GM19324 (cell line): ENCODE results near the gene USP9X.
A peak's percentile ranks its signal among the peaks of the same experiment; 100 is the strongest.
"Not testable (repeated sequence)": the region's sequence is repeated elsewhere in the genome, so short reads cannot be mapped to it uniquely, and the experiment has no call there.

ENCODE experiments used
- ATAC-seq: cut with Tn5 transposase; IDR thresholded peaks from one replicate; pipeline ENCODE4 v1.9.1; 2021; ENCODE audit warnings: mild to moderate bottlenecking, moderate library complexity; ENCODE audit not compliant: unreplicated experiment, low FRiP score

The USP9X gene, protein sequence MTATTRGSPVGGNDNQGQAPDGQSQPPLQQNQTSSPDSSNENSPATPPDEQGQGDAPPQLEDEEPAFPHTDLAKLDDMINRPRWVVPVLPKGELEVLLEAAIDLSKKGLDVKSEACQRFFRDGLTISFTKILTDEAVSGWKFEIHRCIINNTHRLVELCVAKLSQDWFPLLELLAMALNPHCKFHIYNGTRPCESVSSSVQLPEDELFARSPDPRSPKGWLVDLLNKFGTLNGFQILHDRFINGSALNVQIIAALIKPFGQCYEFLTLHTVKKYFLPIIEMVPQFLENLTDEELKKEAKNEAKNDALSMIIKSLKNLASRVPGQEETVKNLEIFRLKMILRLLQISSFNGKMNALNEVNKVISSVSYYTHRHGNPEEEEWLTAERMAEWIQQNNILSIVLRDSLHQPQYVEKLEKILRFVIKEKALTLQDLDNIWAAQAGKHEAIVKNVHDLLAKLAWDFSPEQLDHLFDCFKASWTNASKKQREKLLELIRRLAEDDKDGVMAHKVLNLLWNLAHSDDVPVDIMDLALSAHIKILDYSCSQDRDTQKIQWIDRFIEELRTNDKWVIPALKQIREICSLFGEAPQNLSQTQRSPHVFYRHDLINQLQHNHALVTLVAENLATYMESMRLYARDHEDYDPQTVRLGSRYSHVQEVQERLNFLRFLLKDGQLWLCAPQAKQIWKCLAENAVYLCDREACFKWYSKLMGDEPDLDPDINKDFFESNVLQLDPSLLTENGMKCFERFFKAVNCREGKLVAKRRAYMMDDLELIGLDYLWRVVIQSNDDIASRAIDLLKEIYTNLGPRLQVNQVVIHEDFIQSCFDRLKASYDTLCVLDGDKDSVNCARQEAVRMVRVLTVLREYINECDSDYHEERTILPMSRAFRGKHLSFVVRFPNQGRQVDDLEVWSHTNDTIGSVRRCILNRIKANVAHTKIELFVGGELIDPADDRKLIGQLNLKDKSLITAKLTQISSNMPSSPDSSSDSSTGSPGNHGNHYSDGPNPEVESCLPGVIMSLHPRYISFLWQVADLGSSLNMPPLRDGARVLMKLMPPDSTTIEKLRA (N-terminal part only)

DNA sequence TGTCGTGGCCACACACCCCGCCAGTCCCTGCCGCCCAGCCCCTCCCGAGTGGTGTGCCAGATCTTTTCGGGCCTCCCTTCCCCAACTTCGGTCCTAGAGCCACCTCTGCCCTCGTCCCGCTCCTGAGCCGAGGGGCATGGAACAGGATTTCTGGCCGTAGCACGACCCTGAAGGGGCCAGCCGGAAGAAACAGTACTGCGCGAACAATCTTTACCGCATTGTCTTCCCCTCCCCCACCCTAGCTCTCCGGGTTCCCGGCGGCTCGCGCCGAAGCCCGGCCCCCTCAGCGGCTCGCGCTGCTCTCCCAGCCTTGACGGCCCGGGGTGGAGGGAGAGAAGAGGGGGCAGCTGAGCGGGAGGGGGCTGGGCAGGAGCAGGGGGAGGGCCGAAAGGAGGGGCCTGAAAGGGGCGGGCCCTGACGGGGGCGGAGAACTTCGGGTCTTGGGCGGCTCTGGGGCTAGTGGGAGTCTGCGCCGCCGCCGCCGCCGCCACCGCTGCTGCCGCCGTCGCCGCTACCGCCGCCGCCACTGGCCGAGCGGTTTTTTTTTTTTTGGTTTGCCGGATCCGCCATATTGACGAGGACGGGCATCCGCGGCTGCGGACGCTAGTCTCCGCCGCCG, at the start of gene USP9X:
USP9X (plus strand) TSS at position 553 of the 619 bp plus-strand sequence. CDS start 38,184 bp downstream, outside the sequence.
- ATAC-seq, result peak; percentile 70

DNA sequence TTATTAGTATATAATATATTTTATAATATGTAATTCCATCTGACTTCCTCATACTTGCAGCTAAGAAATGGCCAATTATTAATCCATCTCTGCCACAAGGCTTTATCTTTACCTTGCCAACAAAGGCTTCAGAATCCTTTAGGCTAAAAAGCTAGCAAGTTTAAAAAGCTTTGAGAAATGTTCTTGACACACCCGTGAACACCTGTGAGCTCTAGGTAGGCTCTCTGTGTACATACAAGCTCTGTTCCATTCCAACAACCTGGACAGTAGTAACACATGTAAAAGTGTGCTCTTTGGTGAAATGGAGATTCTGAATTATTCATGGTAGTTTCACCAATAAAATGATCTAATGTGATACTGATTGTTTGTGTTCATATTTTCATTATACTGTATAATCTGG, 49.7 kb upstream of the USP9X start:
- no peak for ATAC-seq

DNA sequence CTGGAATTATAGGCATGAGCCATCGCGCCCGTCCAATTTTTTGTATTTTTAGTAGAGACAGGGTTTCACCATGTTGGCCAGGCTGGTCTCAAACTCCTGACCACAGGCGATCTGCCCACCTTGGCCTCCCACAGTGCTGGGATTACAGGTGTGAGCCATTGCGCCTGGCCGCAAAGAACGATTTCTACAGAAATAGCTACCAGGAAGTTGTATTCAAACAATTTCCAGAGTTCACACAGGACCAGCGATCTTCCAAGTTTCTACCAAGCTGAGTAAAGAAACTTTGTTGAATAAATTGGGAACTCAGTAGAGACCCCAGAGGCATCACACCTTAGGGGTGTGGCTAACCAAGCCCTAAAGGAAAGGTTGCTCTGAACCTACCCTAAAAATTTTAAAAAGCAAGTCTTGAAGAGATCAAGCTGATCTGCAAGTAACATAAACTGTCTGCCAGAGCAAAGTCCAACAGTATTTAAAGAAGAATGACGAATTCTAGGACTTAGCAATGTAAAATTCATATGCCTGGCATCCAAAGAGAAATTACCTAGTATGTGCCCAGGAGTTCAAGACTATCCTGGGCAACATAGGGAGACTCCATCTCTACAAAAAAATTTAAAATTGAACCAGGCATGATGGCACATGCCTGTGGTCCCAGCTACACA, 48.4 kb upstream of the USP9X start:
- ATAC-seq, result no peak

DNA sequence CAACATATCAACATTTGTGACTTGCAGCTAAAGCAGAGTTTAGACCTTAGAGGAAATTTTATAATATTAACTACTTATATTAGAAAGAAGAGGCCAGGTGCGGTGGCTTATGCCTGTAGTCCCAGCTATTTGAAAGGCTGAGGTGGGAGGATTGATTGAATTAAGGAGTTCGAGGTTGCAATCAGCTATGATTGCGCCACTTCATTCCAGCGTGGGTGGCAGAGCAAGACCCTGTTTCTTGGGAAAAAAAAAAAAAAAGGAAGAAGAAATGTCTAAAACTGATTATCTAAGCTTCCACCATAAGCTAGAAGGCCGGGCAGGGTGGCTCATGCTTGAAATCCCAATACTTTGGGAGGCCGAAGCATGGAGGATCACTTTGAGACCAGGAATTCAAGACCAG, 42.0 kb upstream of the USP9X start:
- ATAC-seq, result no peak

DNA sequence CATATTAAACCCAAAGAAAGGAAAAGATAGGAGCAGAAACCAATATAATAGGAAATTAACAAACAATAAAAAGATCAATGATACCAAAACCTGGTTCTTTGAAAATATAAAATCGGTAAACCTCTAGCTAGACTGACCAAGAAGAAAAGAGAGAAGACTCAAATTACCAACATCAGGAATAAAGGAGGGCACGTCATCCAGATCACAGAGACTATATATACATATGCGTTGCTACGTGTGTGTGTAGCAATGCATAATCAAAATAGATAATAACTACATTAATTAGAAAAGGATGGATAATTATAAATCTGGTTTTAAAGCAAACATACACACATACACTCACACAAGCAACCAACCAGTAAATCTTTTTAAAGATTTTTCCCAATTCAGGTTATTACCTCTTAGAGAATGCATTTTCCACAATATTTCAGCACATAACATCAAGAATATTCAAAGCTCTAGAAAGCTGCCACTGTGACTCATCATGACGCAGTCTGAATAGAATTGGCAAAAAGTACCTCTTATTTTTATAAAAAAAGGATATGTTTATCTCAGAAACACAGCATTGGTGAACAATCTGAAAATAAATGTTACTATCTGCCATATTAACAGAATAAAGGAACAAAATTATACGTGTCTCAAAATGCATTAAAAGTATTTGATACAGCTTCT, 41.4 kb upstream of the USP9X start:
- ATAC-seq, result no peak

DNA sequence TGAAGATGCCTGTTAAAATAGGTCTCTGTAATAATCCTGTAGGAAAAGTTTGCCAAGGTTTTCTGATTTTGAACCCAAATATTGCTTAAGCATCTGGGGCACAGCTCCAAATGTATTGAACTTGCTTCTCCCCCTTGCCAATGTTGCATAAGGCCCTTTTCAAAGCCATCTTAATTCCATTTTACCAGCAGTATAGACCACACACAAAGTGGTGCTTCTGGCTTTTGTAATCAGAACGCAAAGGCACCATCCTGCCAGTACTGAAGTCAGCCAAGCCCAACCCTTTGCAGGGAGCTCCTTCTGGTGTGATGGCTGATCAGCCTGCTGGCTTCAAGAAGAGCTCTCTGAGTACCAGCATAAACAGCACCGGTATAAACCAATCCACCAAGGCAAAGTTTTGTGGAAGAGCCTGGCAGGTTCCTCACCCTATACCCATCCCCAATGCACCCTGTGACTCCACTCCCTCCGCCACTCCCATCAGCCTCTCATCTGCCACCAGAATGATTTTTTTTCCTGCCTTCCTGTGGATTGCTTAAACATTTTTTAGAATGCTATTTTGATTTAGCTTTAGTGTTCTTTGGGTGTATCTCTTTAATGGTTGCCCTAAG, 39.2 kb upstream of the USP9X start:
- ATAC-seq, result no peak

DNA sequence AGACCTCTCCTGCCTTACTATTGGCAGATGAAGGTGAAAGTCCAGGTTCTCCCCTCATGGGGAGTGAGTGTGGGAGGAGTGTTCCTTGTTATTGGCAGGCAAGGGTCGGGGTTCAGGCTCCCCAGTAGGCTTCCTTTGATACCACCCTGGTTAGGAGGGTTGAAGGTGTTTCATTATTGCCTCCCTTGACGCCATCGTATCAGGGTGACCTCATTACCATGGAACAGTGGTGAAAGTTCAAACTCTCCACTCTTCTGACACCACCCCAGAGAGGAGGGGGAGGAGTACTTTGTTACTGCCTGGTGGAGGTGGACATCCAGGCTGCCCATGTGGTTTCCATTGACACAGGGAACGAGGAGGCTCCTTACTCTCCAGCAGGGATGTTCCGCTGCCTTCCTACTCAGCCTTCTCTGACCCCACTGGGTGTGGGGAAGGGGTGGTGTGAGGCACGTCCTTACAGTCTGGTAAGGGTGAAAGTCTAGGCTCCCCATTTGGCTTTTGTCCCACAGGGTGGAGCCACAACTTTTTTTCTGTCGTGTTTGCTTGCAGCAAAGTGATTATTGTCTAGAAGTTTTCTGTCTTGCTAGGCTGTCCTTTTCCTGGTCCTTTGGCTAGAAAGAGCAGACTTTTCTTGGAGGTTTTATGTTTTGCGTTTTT, 37.2 kb upstream of the USP9X start:
- ATAC-seq, result no peak

DNA sequence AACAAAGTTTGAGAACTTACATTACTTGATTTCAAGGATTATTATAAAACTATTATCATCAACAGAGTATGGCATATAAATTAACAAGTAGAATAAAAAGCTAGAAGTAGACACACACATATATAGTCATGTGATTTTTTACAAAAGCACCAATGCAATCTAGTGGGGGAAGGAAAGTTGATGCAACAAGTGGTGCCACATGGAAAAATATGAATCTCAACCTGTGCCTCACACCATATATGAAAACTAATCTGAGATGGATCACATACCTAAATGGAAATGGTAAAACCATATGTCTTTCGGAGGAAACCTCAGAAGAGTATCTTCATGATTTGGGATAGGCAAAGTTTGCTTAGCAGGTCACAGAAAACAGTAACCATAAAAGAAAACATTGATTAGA, 34.9 kb upstream of the USP9X start:
- ATAC-seq, result no peak

DNA sequence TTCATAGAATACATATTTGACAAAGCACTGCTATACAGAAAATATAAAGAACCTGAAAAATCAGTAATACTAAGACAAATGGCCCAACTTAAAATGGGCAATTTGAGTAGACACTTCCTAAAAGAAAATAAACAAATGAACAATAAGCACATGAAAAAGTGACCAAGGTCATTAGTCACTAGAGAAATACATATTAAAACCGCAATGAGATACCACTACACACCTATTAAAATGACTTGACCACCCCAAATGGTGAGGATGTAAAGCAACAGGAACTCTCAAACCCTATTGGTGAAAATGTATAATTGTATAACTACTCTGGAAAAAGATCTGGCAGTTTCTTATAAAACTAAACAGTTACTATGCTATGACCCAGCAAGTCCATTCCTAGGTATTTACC, 34.0 kb upstream of the USP9X start:
- ATAC-seq, result no peak

DNA sequence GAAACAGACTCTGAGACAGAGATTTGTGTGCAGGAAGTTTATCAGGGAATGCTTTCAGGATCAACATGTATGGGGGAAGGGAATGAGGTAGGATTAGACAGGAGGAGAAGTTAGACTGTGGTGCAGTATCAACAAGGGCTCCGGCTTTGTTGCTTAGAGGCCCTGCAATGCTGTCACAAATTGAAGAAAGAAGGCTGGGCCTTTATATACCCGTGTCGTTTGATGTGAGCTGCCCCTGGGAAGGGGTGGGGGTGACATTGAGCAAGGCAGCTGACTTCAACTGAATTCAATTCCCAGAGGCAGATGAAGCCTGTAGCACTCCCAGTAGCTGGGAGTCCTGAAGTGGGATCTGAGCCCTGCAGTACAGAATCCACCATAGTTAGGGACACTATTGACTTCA, 29.5 kb upstream of the USP9X start:
- ATAC-seq, result no peak

DNA sequence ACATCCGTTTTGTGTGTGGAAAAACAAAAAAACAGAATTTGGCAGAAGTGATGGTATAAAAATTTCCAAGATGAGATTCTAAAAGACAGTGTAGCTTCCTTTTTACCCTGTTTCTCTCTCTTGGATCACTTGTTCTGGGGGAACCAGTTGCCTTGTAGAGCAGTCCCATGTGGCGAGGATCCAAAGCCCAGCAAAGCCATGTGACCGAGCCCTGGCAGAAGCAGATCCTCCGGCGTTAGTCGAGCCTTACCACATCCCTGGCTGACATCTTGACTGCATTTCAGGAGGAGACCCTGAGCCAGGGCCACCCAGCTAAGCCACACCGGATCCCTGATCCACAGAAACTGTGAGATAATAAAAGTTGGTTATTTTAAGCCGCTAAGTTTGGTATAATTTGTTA, 22.0 kb upstream of the USP9X start:
- not testable (repeated sequence) for ATAC-seq

DNA sequence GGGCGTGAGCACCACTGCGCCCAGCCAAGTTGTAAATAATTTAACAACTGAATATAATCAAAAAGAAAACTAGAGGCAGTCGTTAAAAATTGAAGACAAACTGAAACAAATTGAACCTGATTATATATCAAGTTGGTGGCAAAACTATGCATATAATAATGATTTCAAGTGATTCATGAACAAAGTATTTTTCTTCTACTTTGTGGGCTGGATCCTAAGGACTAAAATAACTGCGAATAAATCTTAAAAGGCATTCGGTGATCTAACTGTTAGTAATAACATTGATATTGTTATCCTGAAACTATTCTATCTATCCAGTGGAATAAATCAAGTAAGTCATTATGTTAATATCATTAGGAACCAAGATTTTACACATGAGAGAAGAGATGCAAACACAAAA, 21.2 kb upstream of the USP9X start:
- no peak for ATAC-seq

DNA sequence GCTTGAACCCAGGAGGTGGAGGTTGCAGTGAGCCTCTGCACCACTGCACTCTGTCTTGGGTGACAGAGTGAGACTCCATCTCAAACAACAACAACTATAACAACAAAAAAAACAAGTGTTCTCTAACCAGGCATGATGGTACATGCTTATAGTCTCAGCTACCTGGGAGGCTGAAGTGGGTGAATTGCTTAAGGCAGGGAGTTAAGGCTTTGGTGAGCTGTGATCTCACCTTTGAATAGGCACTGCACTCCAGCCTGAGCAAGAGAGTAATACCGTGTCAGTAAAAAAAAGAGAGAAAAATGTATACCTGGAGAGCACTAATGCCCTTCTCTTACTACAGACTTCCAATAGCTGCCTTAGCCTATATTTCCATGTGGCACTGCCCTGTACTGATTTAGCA, 18.9 kb upstream of the USP9X start:
- ATAC-seq, result no peak

DNA sequence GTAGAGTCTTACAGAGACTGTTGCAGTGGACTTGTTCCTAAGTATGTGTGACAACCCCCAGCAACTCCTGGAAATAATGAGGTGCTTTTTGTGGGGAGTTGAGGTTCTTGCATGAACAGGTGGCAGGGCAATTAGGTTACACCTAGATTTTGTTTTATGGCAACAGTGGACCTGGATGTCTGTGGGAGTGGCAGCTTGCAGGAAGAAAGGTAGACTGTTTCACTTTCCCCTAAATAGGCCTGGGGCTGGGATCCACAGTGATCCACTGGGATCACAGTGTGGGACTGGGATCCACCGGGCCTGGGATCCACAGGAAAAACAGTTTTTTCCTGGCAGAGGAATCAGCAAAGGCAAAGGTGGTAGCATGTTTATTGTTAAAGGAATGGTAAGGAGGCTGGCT, 18.3 kb upstream of the USP9X start:
- no peak for ATAC-seq

DNA sequence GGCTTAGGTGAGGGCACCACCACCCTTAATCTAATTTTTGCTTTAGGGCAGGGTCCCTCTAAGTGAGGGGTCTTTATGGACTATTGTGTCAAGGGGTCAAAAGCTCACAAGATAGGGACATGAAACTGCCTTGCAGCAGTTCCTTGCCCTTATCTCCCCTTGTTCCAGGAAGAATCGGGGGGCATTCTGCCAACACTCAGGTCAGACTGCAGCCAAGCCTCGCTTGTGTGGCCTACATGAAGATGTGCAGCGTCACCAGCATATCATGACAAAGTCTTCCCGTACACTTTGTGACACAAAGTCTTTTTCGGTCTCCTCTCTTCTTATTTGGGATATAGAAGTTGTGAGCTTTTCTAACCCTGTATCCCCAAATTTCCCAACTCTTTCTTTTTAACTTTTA, 17.5 kb upstream of the USP9X start:
- no peak for ATAC-seq

DNA sequence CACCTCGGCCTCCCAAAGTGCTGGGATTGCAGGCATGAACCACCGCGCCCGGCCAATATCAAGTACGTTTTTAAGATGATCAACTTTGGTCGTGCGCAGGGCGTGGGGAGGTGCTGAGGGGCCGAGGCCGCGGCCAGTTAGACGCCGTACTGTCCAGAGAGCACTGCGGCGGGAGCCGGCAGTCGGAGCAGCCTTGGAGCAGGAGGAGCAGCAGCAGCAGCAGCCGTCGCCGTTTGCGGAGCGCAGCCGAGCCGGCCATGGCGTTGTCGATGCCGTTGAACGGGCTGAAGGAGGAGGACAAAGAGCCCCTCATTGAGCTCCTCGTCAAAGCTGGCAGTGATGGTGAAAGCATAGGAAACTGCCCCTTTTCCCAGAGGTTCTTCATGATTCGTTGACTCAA, 8.5 kb upstream of the USP9X start:
- no peak for ATAC-seq

DNA sequence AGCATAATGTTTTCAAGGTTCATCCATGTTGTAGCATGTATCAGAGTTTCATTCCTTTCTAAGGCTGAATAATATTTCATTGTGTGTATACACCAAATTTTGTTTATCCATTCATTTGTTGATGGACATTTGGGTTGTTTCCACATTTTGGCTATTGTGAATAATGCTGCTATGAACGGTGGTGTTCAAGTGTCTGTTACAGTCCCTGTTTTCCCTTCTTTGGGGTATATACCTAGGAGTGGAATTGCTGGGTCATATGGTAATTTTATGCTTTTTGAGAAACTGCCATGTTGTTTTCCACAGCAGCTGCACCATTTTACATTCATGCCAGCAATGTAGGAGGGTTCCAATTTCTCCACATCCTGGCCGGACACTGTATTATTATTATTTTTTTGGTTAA, 3.4 kb upstream of the USP9X start:
- ATAC-seq, result no peak

DNA sequence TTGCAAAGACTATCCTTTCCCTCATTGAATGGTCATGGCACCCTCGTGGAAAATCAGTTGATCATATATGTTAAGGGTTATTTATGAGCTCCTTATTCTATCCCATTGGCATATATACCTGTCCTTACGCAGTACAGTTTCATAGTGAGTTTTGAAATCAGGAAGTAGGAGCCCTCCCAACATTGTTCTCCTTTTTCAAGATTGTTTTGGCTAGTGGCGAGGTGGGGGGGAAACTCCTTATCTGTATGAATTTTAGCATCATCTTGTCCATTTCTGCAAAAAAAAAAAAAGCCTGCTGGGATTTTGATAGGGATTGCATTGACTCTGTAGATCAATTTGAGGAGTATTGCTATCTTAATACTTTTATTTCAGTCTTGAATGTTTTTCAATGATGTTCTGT, 2.5 kb upstream of the USP9X start:
- ATAC-seq, result no peak
